HEK293T (cell line): Measurements from ENCODE around the gene UBL7.

ENCODE experiments used
- CTCF ChIA-PET: fragments of 350-600 bp; formaldehyde crosslinking; extraction: SDS; loops from one replicate; lab custom pipeline; 2021; ENCODE audit warnings: antibody characterized with exemption, inconsistent platforms; lab: Yijun Ruan, JAX
- POLR2A ChIA-PET: fragments of 350-600 bp; formaldehyde crosslinking; extraction: SDS; loops from one replicate; lab custom pipeline; 2020; ENCODE audit warnings: antibody characterized with exemption, inconsistent platforms; lab: Yijun Ruan, JAX
- DNase-seq: peaks from one replicate; pipeline ENCODE4 v3.0.0; 2012; ENCODE audit warnings: mixed read lengths; ENCODE audit errors: extremely low spot score
- ARNT ChIP-seq: fragments of 450-650 bp; IDR thresholded peaks from 2 replicates; pipeline ENCODE4 v1.6.1; 2017; ENCODE audit warnings: mild to moderate bottlenecking
- BHLHE40 ChIP-seq: fragments of 450-650 bp; IDR thresholded peaks from 2 replicates; pipeline ENCODE4 v1.6.1; 2016; ENCODE audit warnings: mild to moderate bottlenecking, moderate library complexity, borderline replicate concordance
- CTBP1 ChIP-seq: fragments of 450-650 bp; IDR thresholded peaks from 2 replicates; pipeline ENCODE4 v1.6.1; 2016; ENCODE audit warnings: borderline replicate concordance
- ELF4 ChIP-seq: fragments of 450-650 bp; IDR thresholded peaks from 2 replicates; pipeline ENCODE4 v1.6.1; 2017; ENCODE audit warnings: antibody characterized with exemption
- FOXA1 ChIP-seq: fragments of 450-650 bp; IDR thresholded peaks from 2 replicates; pipeline ENCODE4 v1.6.1; 2016; ENCODE audit warnings: mild to moderate bottlenecking
- FOXK2 ChIP-seq: fragments of 450-650 bp; IDR thresholded peaks from 2 replicates; pipeline ENCODE4 v1.6.1; 2016; ENCODE audit warnings: mild to moderate bottlenecking
- FOXM1 ChIP-seq: fragments of 450-650 bp; IDR thresholded peaks from 2 replicates; pipeline ENCODE4 v1.6.1; 2017; ENCODE audit warnings: mild to moderate bottlenecking, borderline replicate concordance
- HDGF ChIP-seq: fragments of 450-650 bp; IDR thresholded peaks from 2 replicates; pipeline ENCODE4 v1.6.1; 2017; ENCODE audit warnings: antibody characterized with exemption, borderline replicate concordance
- L3MBTL2 ChIP-seq: fragments of 450-650 bp; conservative IDR thresholded peaks from 2 replicates; pipeline ENCODE4 v1.6.1; 2016; ENCODE audit warnings: mild to moderate bottlenecking
- LEF1 ChIP-seq: fragments of 450-650 bp; IDR thresholded peaks from 2 replicates; pipeline ENCODE4 v1.6.1; 2017; ENCODE audit warnings: mild to moderate bottlenecking, borderline replicate concordance
- NFRKB ChIP-seq: fragments of 450-650 bp; IDR thresholded peaks from 2 replicates; pipeline ENCODE4 v1.6.1; 2016; ENCODE audit warnings: mild to moderate bottlenecking, moderate library complexity
- SP1 ChIP-seq: fragments of 450-650 bp; IDR thresholded peaks from 2 replicates; pipeline ENCODE4 v1.6.1; 2017
- SUZ12 ChIP-seq: fragments of 450-650 bp; IDR thresholded peaks from 2 replicates; pipeline ENCODE4 v1.6.1; 2016; ENCODE audit warnings: mild to moderate bottlenecking
- TARDBP ChIP-seq: fragments of 450-650 bp; IDR thresholded peaks from 2 replicates; pipeline ENCODE4 v1.6.1; 2016
- ZNF384 ChIP-seq: fragments of 450-650 bp; IDR thresholded peaks from 2 replicates; pipeline ENCODE4 v1.6.1; 2016
- TF ChIP-seq, protein P1 (sequence below): fragments of 450-650 bp; IDR thresholded peaks from 2 replicates; pipeline ENCODE4 v1.6.1; 2016

Gene UBL7

GRCh38 chr15:74400313-74400860 lies 60.6 kb downstream of the UBL7 start:
- no peak for TF ChIP-seq LEF1
- no peak for TF ChIP-seq FOXA1
- TF ChIP-seq, protein P1, sequence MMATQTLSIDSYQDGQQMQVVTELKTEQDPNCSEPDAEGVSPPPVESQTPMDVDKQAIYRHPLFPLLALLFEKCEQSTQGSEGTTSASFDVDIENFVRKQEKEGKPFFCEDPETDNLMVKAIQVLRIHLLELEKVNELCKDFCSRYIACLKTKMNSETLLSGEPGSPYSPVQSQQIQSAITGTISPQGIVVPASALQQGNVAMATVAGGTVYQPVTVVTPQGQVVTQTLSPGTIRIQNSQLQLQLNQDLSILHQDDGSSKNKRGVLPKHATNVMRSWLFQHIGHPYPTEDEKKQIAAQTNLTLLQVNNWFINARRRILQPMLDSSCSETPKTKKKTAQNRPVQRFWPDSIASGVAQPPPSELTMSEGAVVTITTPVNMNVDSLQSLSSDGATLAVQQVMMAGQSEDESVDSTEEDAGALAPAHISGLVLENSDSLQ: no peak
- no peak for TF ChIP-seq HDGF
- TF ChIP-seq ZNF384: no peak
- no peak for TF ChIP-seq NFRKB
- TF ChIP-seq ARNT: no peak
- no peak for TF ChIP-seq FOXK2
- ChIA-PET CTCF (no interaction called here), POLR2A (no interaction called here)
- no peak for DNase-seq

DNA sequence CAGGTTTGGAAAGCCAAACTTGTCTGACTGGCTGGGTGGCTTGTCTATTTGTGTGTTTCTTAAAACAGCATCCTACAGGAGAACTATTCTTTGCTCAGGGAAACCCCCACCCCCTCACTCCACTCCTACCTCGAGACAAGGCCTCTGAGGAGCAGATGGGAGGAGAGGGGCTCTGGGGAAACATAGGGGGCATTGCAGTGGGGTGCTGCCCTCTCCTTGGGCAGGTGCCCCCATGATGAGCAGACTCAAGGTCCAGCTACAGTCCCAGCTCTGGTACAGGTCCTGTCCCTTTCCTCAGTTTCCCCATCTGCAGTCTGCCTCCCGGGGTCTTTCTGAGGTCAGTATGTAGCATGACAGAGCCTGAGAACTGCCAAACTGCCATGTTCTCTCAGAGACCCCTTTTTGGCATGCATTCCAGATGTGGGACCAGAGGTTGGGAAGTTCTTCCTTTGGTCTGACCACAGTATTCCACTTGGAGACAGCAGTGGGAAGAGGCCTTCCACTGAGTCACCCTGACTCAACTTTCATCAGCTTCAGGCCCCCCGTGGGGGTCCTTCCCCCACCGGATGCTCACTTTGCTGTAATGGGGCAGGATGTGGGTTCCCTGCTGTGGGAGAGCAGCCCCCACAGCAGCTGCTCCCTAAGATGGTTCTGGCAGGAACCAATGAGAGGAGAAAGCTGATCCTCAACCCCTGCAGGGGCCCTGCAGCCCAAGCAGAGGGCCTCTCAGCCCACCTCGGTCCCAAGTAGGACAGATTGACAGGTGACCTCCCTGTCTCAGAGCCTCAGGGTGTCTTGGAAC lies 61.2 kb downstream of the UBL7 start:
- no peak for DNase-seq
- CTCF ChIA-PET: no interaction called here
- TF ChIP-seq SP1 (no peak), LEF1 (no peak), TARDBP (no peak), ARNT (no peak), HDGF (no peak), ELF4 (no peak), NFRKB (no peak), L3MBTL2 (no peak), FOXK2 (no peak), BHLHE40 (no peak), ZNF384 (no peak), FOXM1 (no peak)
- TF ChIP-seq, protein P1: no peak
- POLR2A ChIA-PET: no interaction called here

- TF ChIP-seq ARNT (no peak), BHLHE40 (no peak), FOXA1 (no peak), ZNF384 (no peak), HDGF (no peak), L3MBTL2 (no peak), ELF4 (no peak), FOXM1 (no peak), NFRKB (no peak)
- DNase-seq: no peak
- POLR2A ChIA-PET: no interaction called here
- CTCF ChIA-PET: no interaction called here
These were observed 61.9 kb downstream of the UBL7 start for GRCh38 chr15:74399100-74399499.

GRCh38 chr15:74398183-74398582 lies 62.8 kb downstream of the UBL7 start:
- no peak for DNase-seq
- ChIA-PET POLR2A (interaction anchor here (1.3 kb wide), 1 partner anchor 13 kb away, joined by 3 read pairs; no protein-coding TSS in a partner anchor), CTCF (no interaction called here)
- TF ChIP-seq ELF4: no peak
- no peak for TF ChIP-seq ARNT
- TF ChIP-seq SUZ12: no peak
- no peak for TF ChIP-seq CTBP1
- no peak for TF ChIP-seq BHLHE40
- TF ChIP-seq FOXA1: no peak
- TF ChIP-seq, protein P1: no peak
- no peak for TF ChIP-seq HDGF
- no peak for TF ChIP-seq ZNF384

GRCh38 chr15:74397239-74398068 lies 63.5 kb downstream of the UBL7 start:
- DNase-seq: no peak
- ChIA-PET POLR2A (interaction anchor here (1.3 to 1.5 kb wide), 2 partner anchors 13 to 64 kb away, joined by 3 to 4 read pairs; partner anchors contain the start of gene UBL7), CTCF (interaction anchor here (1.1 to 1.5 kb wide), 2 partner anchors 12 to 23 kb away, joined by 3 read pairs; no protein-coding TSS in a partner anchor)
- TF ChIP-seq HDGF (no peak), CTBP1 (no peak), FOXK2 (no peak), ARNT (no peak)
